GM23338 (cell line): ENCODE data around the gene MAG.

ENCODE experiments used
- CREB1 ChIP-seq: fragments of 250-450 bp; sonication (Bioruptor Pico); IDR thresholded peaks from 2 replicates; pipeline ENCODE4 v1.5.0; 2020; ENCODE audit warnings: low read depth, mild to moderate bottlenecking, moderate library complexity
- EZH2 ChIP-seq: fragments of 200-600 bp; sonication (generic); IDR thresholded peaks from one replicate; pipeline ENCODE4 v1.8.0; 2017; ENCODE audit warnings: antibody characterized with exemption, mild to moderate bottlenecking, low read depth; ENCODE audit not compliant: unreplicated experiment
- EZH2phosphoT487 ChIP-seq: fragments of 200-600 bp; sonication (generic); IDR thresholded peaks from one replicate; pipeline ENCODE4 v1.8.1; 2018; ENCODE audit warnings: antibody characterized with exemption; ENCODE audit not compliant: unreplicated experiment
- JUNB ChIP-seq: IDR thresholded peaks from one replicate; pipeline ENCODE4 v1.6.1; 2016; ENCODE audit warnings: antibody characterized with exemption; ENCODE audit not compliant: unreplicated experiment
- POLR2AphosphoS5 ChIP-seq: IDR thresholded peaks from 2 replicates; pipeline ENCODE4 v1.6.1; 2016; ENCODE audit warnings: antibody characterized with exemption, low read depth
- STAT1 ChIP-seq: IDR thresholded peaks from one replicate; pipeline ENCODE4 v1.6.1; 2016; ENCODE audit warnings: antibody characterized with exemption; ENCODE audit not compliant: unreplicated experiment
- TF ChIP-seq, protein P1 (sequence below), 2 experiments: fragments of 200-600 bp in 1 of 2; sonication (generic) in 1 of 2; conservative IDR thresholded peaks; 2 replicates each; pipeline versions ENCODE4 v1.5.1 to v1.6.1; 2016 to 2017; ENCODE audit warnings: antibody characterized with exemption in 2 of 2, low read depth in 2 of 2, mild to moderate bottlenecking in 2 of 2, moderate library complexity in 1 of 2
- TF ChIP-seq, protein P2 (sequence below): IDR thresholded peaks from one replicate; pipeline ENCODE4 v1.6.1; 2018; ENCODE audit warnings: antibody characterized with exemption; ENCODE audit not compliant: unreplicated experiment
- TF ChIP-seq, protein P3 (sequence below): fragments of 250-450 bp; sonication (Bioruptor Pico); IDR thresholded peaks from 2 replicates; pipeline ENCODE4 v1.5.0; 2020; ENCODE audit warnings: mild to moderate bottlenecking, moderate library complexity

DNA sequence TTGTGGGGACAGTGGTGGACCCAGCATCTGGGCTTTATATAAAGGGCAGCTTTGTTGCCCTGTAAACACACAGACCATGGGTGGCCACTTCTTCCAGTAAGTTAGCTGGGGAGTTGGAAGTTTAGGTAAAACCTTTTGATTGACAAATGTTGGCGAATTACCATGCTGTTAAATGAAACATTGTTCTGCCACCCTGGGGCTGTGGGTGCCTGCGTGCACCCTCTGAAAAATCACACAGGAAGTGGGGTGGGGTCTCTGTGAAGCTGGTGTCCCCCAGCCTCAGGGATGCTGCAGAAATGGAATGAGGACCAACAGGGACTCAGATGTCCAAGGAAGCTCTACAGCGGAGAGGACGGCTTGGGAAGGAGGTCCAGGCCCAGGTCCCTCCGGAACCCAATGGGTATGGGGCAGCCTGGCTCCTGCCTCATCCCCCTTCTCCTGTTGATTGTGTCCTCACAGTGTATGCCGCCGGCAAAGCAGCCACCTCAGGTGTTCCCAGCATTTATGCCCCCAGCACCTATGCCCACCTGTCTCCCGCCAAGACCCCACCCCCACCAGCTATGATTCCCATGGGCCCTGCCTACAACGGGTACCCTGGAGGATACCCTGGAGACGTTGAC is 26.0 kb upstream of the MAG start:
- TF ChIP-seq POLR2AphosphoS5 (no peak), CREB1 (CRISPR knock-in tag) (no peak), JUNB (no peak), EZH2 (no peak), EZH2phosphoT487 (no peak), STAT1 (no peak)
- TF ChIP-seq, protein P1, sequence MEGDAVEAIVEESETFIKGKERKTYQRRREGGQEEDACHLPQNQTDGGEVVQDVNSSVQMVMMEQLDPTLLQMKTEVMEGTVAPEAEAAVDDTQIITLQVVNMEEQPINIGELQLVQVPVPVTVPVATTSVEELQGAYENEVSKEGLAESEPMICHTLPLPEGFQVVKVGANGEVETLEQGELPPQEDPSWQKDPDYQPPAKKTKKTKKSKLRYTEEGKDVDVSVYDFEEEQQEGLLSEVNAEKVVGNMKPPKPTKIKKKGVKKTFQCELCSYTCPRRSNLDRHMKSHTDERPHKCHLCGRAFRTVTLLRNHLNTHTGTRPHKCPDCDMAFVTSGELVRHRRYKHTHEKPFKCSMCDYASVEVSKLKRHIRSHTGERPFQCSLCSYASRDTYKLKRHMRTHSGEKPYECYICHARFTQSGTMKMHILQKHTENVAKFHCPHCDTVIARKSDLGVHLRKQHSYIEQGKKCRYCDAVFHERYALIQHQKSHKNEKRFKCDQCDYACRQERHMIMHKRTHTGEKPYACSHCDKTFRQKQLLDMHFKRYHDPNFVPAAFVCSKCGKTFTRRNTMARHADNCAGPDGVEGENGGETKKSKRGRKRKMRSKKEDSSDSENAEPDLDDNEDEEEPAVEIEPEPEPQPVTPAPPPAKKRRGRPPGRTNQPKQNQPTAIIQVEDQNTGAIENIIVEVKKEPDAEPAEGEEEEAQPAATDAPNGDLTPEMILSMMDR (conservative IDR thresholded peaks at IDR 0.05; ENCODE audit: low read depth in 2 of 2) = no peak
- TF ChIP-seq, protein P2, sequence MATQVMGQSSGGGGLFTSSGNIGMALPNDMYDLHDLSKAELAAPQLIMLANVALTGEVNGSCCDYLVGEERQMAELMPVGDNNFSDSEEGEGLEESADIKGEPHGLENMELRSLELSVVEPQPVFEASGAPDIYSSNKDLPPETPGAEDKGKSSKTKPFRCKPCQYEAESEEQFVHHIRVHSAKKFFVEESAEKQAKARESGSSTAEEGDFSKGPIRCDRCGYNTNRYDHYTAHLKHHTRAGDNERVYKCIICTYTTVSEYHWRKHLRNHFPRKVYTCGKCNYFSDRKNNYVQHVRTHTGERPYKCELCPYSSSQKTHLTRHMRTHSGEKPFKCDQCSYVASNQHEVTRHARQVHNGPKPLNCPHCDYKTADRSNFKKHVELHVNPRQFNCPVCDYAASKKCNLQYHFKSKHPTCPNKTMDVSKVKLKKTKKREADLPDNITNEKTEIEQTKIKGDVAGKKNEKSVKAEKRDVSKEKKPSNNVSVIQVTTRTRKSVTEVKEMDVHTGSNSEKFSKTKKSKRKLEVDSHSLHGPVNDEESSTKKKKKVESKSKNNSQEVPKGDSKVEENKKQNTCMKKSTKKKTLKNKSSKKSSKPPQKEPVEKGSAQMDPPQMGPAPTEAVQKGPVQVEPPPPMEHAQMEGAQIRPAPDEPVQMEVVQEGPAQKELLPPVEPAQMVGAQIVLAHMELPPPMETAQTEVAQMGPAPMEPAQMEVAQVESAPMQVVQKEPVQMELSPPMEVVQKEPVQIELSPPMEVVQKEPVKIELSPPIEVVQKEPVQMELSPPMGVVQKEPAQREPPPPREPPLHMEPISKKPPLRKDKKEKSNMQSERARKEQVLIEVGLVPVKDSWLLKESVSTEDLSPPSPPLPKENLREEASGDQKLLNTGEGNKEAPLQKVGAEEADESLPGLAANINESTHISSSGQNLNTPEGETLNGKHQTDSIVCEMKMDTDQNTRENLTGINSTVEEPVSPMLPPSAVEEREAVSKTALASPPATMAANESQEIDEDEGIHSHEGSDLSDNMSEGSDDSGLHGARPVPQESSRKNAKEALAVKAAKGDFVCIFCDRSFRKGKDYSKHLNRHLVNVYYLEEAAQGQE = no peak
- TF ChIP-seq, protein P3, sequence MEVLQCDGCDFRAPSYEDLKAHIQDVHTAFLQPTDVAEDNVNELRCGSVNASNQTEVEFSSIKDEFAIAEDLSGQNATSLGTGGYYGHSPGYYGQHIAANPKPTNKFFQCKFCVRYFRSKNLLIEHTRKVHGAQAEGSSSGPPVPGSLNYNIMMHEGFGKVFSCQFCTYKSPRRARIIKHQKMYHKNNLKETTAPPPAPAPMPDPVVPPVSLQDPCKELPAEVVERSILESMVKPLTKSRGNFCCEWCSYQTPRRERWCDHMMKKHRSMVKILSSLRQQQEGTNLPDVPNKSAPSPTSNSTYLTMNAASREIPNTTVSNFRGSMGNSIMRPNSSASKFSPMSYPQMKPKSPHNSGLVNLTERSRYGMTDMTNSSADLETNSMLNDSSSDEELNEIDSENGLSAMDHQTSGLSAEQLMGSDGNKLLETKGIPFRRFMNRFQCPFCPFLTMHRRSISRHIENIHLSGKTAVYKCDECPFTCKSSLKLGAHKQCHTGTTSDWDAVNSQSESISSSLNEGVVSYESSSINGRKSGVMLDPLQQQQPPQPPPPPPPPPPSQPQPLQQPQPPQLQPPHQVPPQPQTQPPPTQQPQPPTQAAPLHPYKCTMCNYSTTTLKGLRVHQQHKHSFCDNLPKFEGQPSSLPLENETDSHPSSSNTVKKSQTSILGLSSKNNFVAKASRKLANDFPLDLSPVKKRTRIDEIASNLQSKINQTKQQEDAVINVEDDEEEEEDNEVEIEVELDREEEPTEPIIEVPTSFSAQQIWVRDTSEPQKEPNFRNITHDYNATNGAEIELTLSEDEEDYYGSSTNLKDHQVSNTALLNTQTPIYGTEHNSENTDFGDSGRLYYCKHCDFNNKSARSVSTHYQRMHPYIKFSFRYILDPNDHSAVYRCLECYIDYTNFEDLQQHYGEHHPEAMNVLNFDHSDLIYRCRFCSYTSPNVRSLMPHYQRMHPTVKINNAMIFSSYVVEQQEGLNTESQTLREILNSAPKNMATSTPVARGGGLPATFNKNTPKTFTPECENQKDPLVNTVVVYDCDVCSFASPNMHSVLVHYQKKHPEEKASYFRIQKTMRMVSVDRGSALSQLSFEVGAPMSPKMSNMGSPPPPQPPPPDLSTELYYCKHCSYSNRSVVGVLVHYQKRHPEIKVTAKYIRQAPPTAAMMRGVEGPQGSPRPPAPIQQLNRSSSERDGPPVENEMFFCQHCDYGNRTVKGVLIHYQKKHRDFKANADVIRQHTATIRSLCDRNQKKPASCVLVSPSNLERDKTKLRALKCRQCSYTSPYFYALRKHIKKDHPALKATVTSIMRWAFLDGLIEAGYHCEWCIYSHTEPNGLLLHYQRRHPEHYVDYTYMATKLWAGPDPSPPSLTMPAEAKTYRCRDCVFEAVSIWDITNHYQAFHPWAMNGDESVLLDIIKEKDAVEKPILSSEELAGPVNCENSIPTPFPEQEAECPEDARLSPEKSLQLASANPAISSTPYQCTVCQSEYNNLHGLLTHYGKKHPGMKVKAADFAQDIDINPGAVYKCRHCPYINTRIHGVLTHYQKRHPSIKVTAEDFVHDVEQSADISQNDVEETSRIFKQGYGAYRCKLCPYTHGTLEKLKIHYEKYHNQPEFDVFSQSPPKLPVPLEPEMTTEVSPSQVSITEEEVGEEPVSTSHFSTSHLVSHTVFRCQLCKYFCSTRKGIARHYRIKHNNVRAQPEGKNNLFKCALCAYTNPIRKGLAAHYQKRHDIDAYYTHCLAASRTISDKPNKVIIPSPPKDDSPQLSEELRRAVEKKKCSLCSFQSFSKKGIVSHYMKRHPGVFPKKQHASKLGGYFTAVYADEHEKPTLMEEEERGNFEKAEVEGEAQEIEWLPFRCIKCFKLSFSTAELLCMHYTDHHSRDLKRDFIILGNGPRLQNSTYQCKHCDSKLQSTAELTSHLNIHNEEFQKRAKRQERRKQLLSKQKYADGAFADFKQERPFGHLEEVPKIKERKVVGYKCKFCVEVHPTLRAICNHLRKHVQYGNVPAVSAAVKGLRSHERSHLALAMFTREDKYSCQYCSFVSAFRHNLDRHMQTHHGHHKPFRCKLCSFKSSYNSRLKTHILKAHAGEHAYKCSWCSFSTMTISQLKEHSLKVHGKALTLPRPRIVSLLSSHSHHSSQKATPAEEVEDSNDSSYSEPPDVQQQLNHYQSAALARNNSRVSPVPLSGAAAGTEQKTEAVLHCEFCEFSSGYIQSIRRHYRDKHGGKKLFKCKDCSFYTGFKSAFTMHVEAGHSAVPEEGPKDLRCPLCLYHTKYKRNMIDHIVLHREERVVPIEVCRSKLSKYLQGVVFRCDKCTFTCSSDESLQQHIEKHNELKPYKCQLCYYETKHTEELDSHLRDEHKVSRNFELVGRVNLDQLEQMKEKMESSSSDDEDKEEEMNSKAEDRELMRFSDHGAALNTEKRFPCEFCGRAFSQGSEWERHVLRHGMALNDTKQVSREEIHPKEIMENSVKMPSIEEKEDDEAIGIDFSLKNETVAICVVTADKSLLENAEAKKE (CRISPR knock-in tag) = no peak
